Mesothelial cell of epicardium (in vitro differentiated cells): Measurements from ENCODE around the gene COL5A1. TPM values are rescaled to one million over a fixed set of nuclear protein-coding genes. Genes with fewer than 3 reads are reported as not detected.

Source experiments
- DNase-seq, 2 experiments: peaks; one replicate each; pipeline ENCODE4 v3.0.0; 2021; ENCODE audit warnings: low spot score in 2 of 2; ENCODE audit not compliant: unreplicated experiment in 2 of 2
- H3K27ac Mint-ChIP-seq: 2 replicates; pipeline ENCODE4 v1.8.0; 2021; ENCODE audit warnings: mixed read lengths
- H3K27me3 Mint-ChIP-seq: 2 replicates; pipeline ENCODE4 v1.8.0; 2021; ENCODE audit warnings: low read depth, mixed read lengths
- H3K36me3 Mint-ChIP-seq: 2 replicates; pipeline ENCODE4 v1.8.0; 2021; ENCODE audit warnings: mixed read lengths
- H3K4me1 Mint-ChIP-seq: 2 replicates; pipeline ENCODE4 v1.8.0; 2021; ENCODE audit warnings: mixed read lengths
- H3K4me3 Mint-ChIP-seq: 2 replicates; pipeline ENCODE4 v1.8.0; 2021; ENCODE audit warnings: mild to moderate bottlenecking, moderate library complexity, mixed read lengths
- H3K9me3 Mint-ChIP-seq: 2 replicates; pipeline ENCODE4 v1.8.0; 2021; ENCODE audit warnings: mixed read lengths
- CTCF ChIP-seq: fragments of 200-600 bp; sonication (generic); IDR thresholded peaks from one replicate; pipeline ENCODE4 v1.5.0; 2021; ENCODE audit warnings: antibody characterized with exemption; ENCODE audit not compliant: unreplicated experiment
- total RNA-seq: library from RNA; stranded (reverse); gene quantifications from 3 replicates; pipeline ENCODE4 v1.2.1, GENCODE V29; 2021

Gene COL5A1
- total RNA-seq, 1 donor from 2014 or later = 605 TPM

GRCh38 chr9:134870746-134871662, 229.4 kb downstream of the COL5A1 start:
- Mint-ChIP-seq H3K27me3 (peaks cover 28% of the 10 kb centered on the region), H3K4me1 (no peaks in the 10 kb centered on the region), H3K36me3 (no peaks in the 10 kb centered on the region), H3K27ac (no peak overlapping the region), H3K9me3 (peaks cover 6% of the 10 kb centered on the region), H3K4me3 (no peak overlapping the region)
- DNase-seq = no peak
- TF ChIP-seq CTCF = no peak

GRCh38 chr9:134871697-134872340, 230.2 kb downstream of the COL5A1 start:
- DNase-seq = no peak
- H3K36me3 Mint-ChIP-seq = no peaks in the 10 kb centered on the region
- peaks cover 31% of the 10 kb centered on the region for H3K27me3 Mint-ChIP-seq
- H3K4me3 Mint-ChIP-seq = no peak overlapping the region
- no peak for TF ChIP-seq CTCF
- peaks cover 6% of the 10 kb centered on the region for H3K9me3 Mint-ChIP-seq
- no peak overlapping the region for H3K27ac Mint-ChIP-seq
- no peaks in the 10 kb centered on the region for H3K4me1 Mint-ChIP-seq

- no peak overlapping the region for H3K27ac Mint-ChIP-seq
- no peak for TF ChIP-seq CTCF
- no peaks in the 10 kb centered on the region for H3K4me1 Mint-ChIP-seq
- H3K4me3 Mint-ChIP-seq = no peak overlapping the region
- H3K36me3 Mint-ChIP-seq = no peaks in the 10 kb centered on the region
- H3K9me3 Mint-ChIP-seq = peaks cover 6% of the 10 kb centered on the region
- peaks cover 40% of the 10 kb centered on the region for H3K27me3 Mint-ChIP-seq
- DNase-seq = no peak
Observed at GRCh38 chr9:134872482-134873231, 231.1 kb downstream of the COL5A1 start.

- Mint-ChIP-seq H3K9me3 (peaks cover 6% of the 10 kb centered on the region), H3K27me3 (peaks cover 47% of the 10 kb centered on the region), H3K4me1 (no peaks in the 10 kb centered on the region), H3K4me3 (no peak overlapping the region), H3K36me3 (no peaks in the 10 kb centered on the region), H3K27ac (no peak overlapping the region)
- DNase-seq = no peak
- TF ChIP-seq CTCF = no peak
Observed at GRCh38 chr9:134875371-134875770, 233.8 kb downstream of the COL5A1 start.

- Mint-ChIP-seq H3K27me3 (peaks cover 37% of the 10 kb centered on the region), H3K4me1 (no peaks in the 10 kb centered on the region), H3K9me3 (peaks cover 6% of the 10 kb centered on the region), H3K4me3 (no peak overlapping the region), H3K27ac (no peak overlapping the region), H3K36me3 (no peaks in the 10 kb centered on the region)
- DNase-seq = no peak
- no peak for TF ChIP-seq CTCF
Observed at GRCh38 chr9:134877541-134877940, 235.9 kb downstream of the COL5A1 start.
